IMR-90 (cell line): ENCODE measurements around the gene RPTOR. TPM values are rescaled to one million over a fixed set of nuclear protein-coding genes. Genes with fewer than 3 reads are reported as not detected.

Experiments
- ATAC-seq: fragments of 200-7000 bp; cut with Tn5 transposase; 2 replicates; pipeline ENCODE4 v1.9.1; 2020; ENCODE audit warnings: low read depth, mild to moderate bottlenecking, moderate library complexity
- BruUV-seq: library from RNA; stranded (reverse); fragments of 400-500 nt; replicated peaks from 2 replicates; lab custom pipeline; 2021; lab: Mats Ljungman, UMichigan
- CTCF ChIA-PET: fragments of 300-600 bp; formaldehyde crosslinking; extraction: SDS; loops from one replicate; lab custom pipeline; 2021; ENCODE audit warnings: antibody characterized with exemption; lab: Yijun Ruan, JAX
- POLR2A ChIA-PET: fragments of 300-600 bp; sonication (Branson Sonifier 250); formaldehyde crosslinking; loops from one replicate; lab custom pipeline; 2022; ENCODE audit warnings: antibody characterized with exemption; ENCODE audit not compliant: unreplicated experiment; lab: Charles Lee
- DNase-seq: peaks from one replicate; pipeline ENCODE4 v3.0.0; 2013
- H2AFZ ChIP-seq: replicated peaks from 2 replicates; pipeline ENCODE3; 2013; ENCODE audit warnings: low read length, mild to moderate bottlenecking; ENCODE audit not compliant: poor library complexity
- H2AK5ac ChIP-seq: 2 replicates; pipeline ENCODE4 v1.6.1; 2013; ENCODE audit warnings: low read depth, low read length, inconsistent platforms
- H2AK9ac ChIP-seq: replicated peaks from 2 replicates; pipeline ENCODE3; 2013; ENCODE audit warnings: mild to moderate bottlenecking, low read depth, low read length, moderate library complexity; ENCODE audit not compliant: poor library complexity
- H2BK120ac ChIP-seq: 2 replicates; pipeline ENCODE4 v1.6.1; 2013; ENCODE audit warnings: low read depth, low read length, inconsistent platforms
- H2BK15ac ChIP-seq: 3 replicates; pipeline ENCODE4 v1.6.1; 2013; ENCODE audit warnings: low read depth, low read length, inconsistent platforms
- H2BK20ac ChIP-seq: 2 replicates; pipeline ENCODE4 v1.6.1; 2013; ENCODE audit warnings: low read depth, mild to moderate bottlenecking, inconsistent platforms, low read length, moderate library complexity
- H2BK5ac ChIP-seq: 2 replicates; pipeline ENCODE4 v1.6.1; 2013; ENCODE audit warnings: mild to moderate bottlenecking, low read depth, low read length, inconsistent platforms; ENCODE audit not compliant: poor library complexity, severe bottlenecking
- H3K14ac ChIP-seq: replicated peaks from 2 replicates; pipeline ENCODE4 v1.6.1; 2013; ENCODE audit warnings: low read depth, low read length, inconsistent platforms
- H3K18ac ChIP-seq: 2 replicates; pipeline ENCODE4 v1.6.1; 2013; ENCODE audit warnings: low read depth, low read length, control low read depth
- H3K23ac ChIP-seq: 2 replicates; pipeline ENCODE4 v1.6.1; 2013; ENCODE audit warnings: low read depth, low read length, inconsistent platforms
- H3K27ac ChIP-seq: 2 replicates; pipeline ENCODE4 v1.5.1; 2013; ENCODE audit warnings: mild to moderate bottlenecking, control low read depth, low read length; ENCODE audit not compliant: insufficient read depth
- H3K27me3 ChIP-seq: 2 replicates; pipeline ENCODE4 v1.6.1; 2013; ENCODE audit warnings: low read length; ENCODE audit not compliant: control insufficient read depth, insufficient read depth
- H3K36me3 ChIP-seq: 2 replicates; pipeline ENCODE4 v1.6.1; 2013; ENCODE audit warnings: low read length, mixed read lengths; ENCODE audit not compliant: control insufficient read depth, insufficient read depth
- H3K4ac ChIP-seq: 2 replicates; pipeline ENCODE4 v1.6.1; 2013; ENCODE audit warnings: low read depth, low read length, inconsistent platforms
- H3K4me1 ChIP-seq: 2 replicates; pipeline ENCODE4 v1.6.1; 2013; ENCODE audit warnings: low read length, mixed read lengths; ENCODE audit not compliant: control insufficient read depth, insufficient read depth
- H3K4me2 ChIP-seq: 2 replicates; pipeline ENCODE4 v1.6.1; 2013; ENCODE audit warnings: low read depth, mild to moderate bottlenecking, control low read depth, low read length, moderate library complexity
- H3K4me3 ChIP-seq: 2 replicates; pipeline ENCODE4 v1.5.1; 2013; ENCODE audit warnings: low read depth, mild to moderate bottlenecking, control low read depth, low read length, moderate library complexity; ENCODE audit not compliant: insufficient read depth
- H3K56ac ChIP-seq: 2 replicates; pipeline ENCODE4 v1.6.1; 2013; ENCODE audit warnings: low read length, inconsistent platforms; ENCODE audit not compliant: insufficient read depth; ENCODE audit errors: extremely low read depth
- H3K79me1 ChIP-seq, 2 experiments: 2 replicates each; pipeline ENCODE4 v1.6.1; 2013; ENCODE audit warnings: low read length in 2 of 2, inconsistent platforms in 1 of 2, low read depth in 1 of 2
- H3K9ac ChIP-seq: 2 replicates; pipeline ENCODE4 v1.6.1; 2013; ENCODE audit warnings: low read depth, low read length, control low read depth
- H3K9me1 ChIP-seq: 2 replicates; pipeline ENCODE4 v1.6.1; 2013; ENCODE audit warnings: low read length, inconsistent platforms; ENCODE audit not compliant: insufficient read depth
- H3K9me3 ChIP-seq: 2 replicates; pipeline ENCODE4 v1.6.1; 2013; ENCODE audit warnings: low read length; ENCODE audit not compliant: control insufficient read depth, insufficient read depth
- H4K20me1 ChIP-seq: 2 replicates; pipeline ENCODE4 v1.6.1; 2013; ENCODE audit warnings: low read length, inconsistent platforms; ENCODE audit not compliant: insufficient read depth
- H4K5ac ChIP-seq: 2 replicates; pipeline ENCODE4 v1.6.1; 2013; ENCODE audit warnings: mild to moderate bottlenecking, low read depth, low read length, control low read depth
- H4K8ac ChIP-seq, 2 experiments: 2 replicates each; pipeline ENCODE4 v1.6.1; 2013; ENCODE audit warnings: low read depth in 2 of 2, low read length in 2 of 2, control low read depth in 1 of 2, inconsistent platforms in 1 of 2
- H4K91ac ChIP-seq: 2 replicates; pipeline ENCODE4 v1.6.1; 2013; ENCODE audit warnings: low read depth, low read length, inconsistent platforms; ENCODE audit not compliant: insufficient read depth
- BHLHE40 ChIP-seq: fragments of 150-350 bp; IDR thresholded peaks from 2 replicates; pipeline ENCODE4 v1.6.1; 2016; ENCODE audit warnings: mild to moderate bottlenecking, low read depth, low read length
- CEBPB ChIP-seq: IDR thresholded peaks from 2 replicates; pipeline ENCODE4 v1.6.1; 2012; ENCODE audit warnings: low read depth, low read length, improper control_type of control experiment
- CHD1 ChIP-seq: IDR thresholded peaks from 2 replicates; pipeline ENCODE4 v1.6.1; 2012; ENCODE audit warnings: low read depth, low read length, improper control_type of control experiment
- CTCF ChIP-seq: conservative IDR thresholded peaks from 2 replicates; pipeline ENCODE4 v1.5.1; 2012; ENCODE audit warnings: mild to moderate bottlenecking, low read depth, low read length, improper control_type of control experiment
- ELK1 ChIP-seq: fragments of 150-350 bp; IDR thresholded peaks from 2 replicates; pipeline ENCODE4 v1.6.1; 2016; ENCODE audit warnings: low read depth, mild to moderate bottlenecking, low read length, moderate library complexity, borderline replicate concordance
- FOS ChIP-seq: fragments of 150-350 bp; IDR thresholded peaks from 2 replicates; pipeline ENCODE4 v1.6.1; 2016; ENCODE audit warnings: low read depth, low read length
- MAFK ChIP-seq: IDR thresholded peaks from 2 replicates; pipeline ENCODE4 v1.6.1; 2012; ENCODE audit warnings: low read depth, low read length, improper control_type of control experiment
- MAZ ChIP-seq: IDR thresholded peaks from 2 replicates; pipeline ENCODE4 v1.6.1; 2012; ENCODE audit warnings: low read depth, mild to moderate bottlenecking, low read length, improper control_type of control experiment, moderate library complexity, borderline replicate concordance
- MXI1 ChIP-seq: IDR thresholded peaks from 2 replicates; pipeline ENCODE4 v1.6.1; 2012; ENCODE audit warnings: low read depth, mild to moderate bottlenecking, low read length, moderate library complexity, borderline replicate concordance
- NFE2L2 ChIP-seq: fragments of 150-350 bp; IDR thresholded peaks from 2 replicates; pipeline ENCODE4 v1.6.1; 2016; ENCODE audit warnings: low read depth, mild to moderate bottlenecking, low read length
- POLR2A ChIP-seq: IDR thresholded peaks from 2 replicates; pipeline ENCODE4 v1.6.1; 2012; ENCODE audit warnings: mild to moderate bottlenecking, low read depth, low read length
- RAD21 ChIP-seq: IDR thresholded peaks from 2 replicates; pipeline ENCODE4 v1.6.1; 2012; ENCODE audit warnings: low read length, improper control_type of control experiment
- RCOR1 ChIP-seq: IDR thresholded peaks from 2 replicates; pipeline ENCODE4 v1.6.1; 2012; ENCODE audit warnings: mild to moderate bottlenecking, low read length, improper control_type of control experiment; ENCODE audit not compliant: insufficient replicate concordance
- RFX5 ChIP-seq: IDR thresholded peaks from 2 replicates; pipeline ENCODE4 v1.8.0; 2012; ENCODE audit warnings: low read depth, mild to moderate bottlenecking, low read length, moderate library complexity
- SMC3 ChIP-seq: fragments of 150-350 bp; IDR thresholded peaks from 2 replicates; pipeline ENCODE4 v1.6.1; 2016; ENCODE audit warnings: low read depth, mild to moderate bottlenecking, antibody characterized with exemption, low read length, moderate library complexity
- USF2 ChIP-seq: fragments of 150-350 bp; IDR thresholded peaks from 2 replicates; pipeline ENCODE4 v1.6.1; 2017; ENCODE audit warnings: mild to moderate bottlenecking, antibody characterized with exemption, low read length, low read depth
- WGBS, 2 experiments: methylation state at CpG; one replicate each; pipeline versions ENCODE4 v1.1.5 to v1.1.7; 2013; ENCODE audit warnings: missing lambda C conversion rate in 2 of 2; ENCODE audit not compliant: insufficient read length in 1 of 2; ENCODE audit errors: extremely low coverage in 2 of 2; 5-methylcytosine and 5-hydroxymethylcytosine counted together
- dilution Hi-C: fragments of 300-500 bp; cut with HindIII; formaldehyde crosslinking; loops from one replicate; pipeline ENCODE4 v1.14.3; 2018; ENCODE audit warnings: low sequenced_read_pairs; ENCODE audit not compliant: unreplicated experiment
- in situ Hi-C: fragments of 300-500 bp; cut with MboI; formaldehyde crosslinking; loops from 3 replicates; pipeline ENCODE4 v1.14.3; 2019; ENCODE audit warnings: low sequenced_read_pairs, inconsistent platforms, mixed read lengths
- intact Hi-C: fragments of 100-400 bp; cut with micrococcal nuclease; formaldehyde crosslinking; loops from 2 replicates; pipeline ENCODE4 v1.10.0; 2022
- polyA plus RNA-seq, 3 experiments: library from polyadenylated mRNA; depleted of rRNA; stranded (reverse); fragments of >200 nt; gene quantifications; 2 replicates each; pipeline ENCODE4 v1.2.3, GENCODE V29; 2012; ENCODE audit warnings: low replicate concordance in 1 of 3
- total RNA-seq: library from RNA; depleted of rRNA; stranded (reverse); fragments of >200 nt; gene quantifications from 2 replicates; pipeline ENCODE4 v1.2.3, GENCODE V29; 2012

The RPTOR gene
- total and polyA plus RNA-seq, 2 of the 4 experiments (the other 2 are of a cell fraction), result 10.8 to 14.7 TPM

GRCh38 chr17:80861418-80861815 is 316.8 kb downstream of the RPTOR start:
- H4K5ac ChIP-seq, result peak overlapping the region; percentile 71; the same call in 1 of the 2 replicates
- H3K23ac ChIP-seq, result no peak overlapping the region
- ChIA-PET POLR2A (no interaction called here), CTCF (no interaction called here)
- ATAC-seq (no peak), DNase-seq (no peak)
- no peak overlapping the region for H3K4me2 ChIP-seq
- peaks cover 5% of the 10 kb centered on the region; the same call in 1 of the 2 replicates for H3K36me3 ChIP-seq
- BruUV-seq, result no TSS peak
- H3K18ac ChIP-seq, result no peak overlapping the region
- no peak overlapping the region for H2AK9ac ChIP-seq
- H3K14ac ChIP-seq, result 0 out of 2 replicates have a peak overlapping the region, but pooled peaks have one; percentile 3
- peak overlapping the region; percentile 100 for H2BK120ac ChIP-seq
- no peaks in the 10 kb centered on the region for H4K20me1 ChIP-seq
- dilution Hi-C loops (no loop called here), intact Hi-C loops (no loop called here), in situ Hi-C loops (no loop called here)
- H3K9me1 ChIP-seq, result peaks cover 40% of the 10 kb centered on the region
- H2AFZ ChIP-seq, result no peak overlapping the region
- no peak overlapping the region for H3K9ac ChIP-seq
- no peaks in the 10 kb centered on the region for H3K9me3 ChIP-seq
- H2BK15ac ChIP-seq, result peak overlapping the region; percentile 25; the same call in 2 of the 3 replicates
- no peak overlapping the region for H3K27ac ChIP-seq
- H4K8ac ChIP-seq, result peak overlapping the region; percentile 54 to 99
- WGBS, 2 experiments, result 83% methylated on average over 3 of the region's 11 CpGs; no CpG with 5 or more reads in 1 of the 2 experiments
- H3K27me3 ChIP-seq, result no peaks in the 10 kb centered on the region
- peaks cover 30% of the 10 kb centered on the region for H3K4me1 ChIP-seq
- peak overlapping the region; percentile 100 for H2AK5ac ChIP-seq
- H3K4ac ChIP-seq, result peak overlapping the region; percentile 100
- H2BK20ac ChIP-seq, result peak overlapping the region; percentile 100
- no peak overlapping the region for H2BK5ac ChIP-seq
- TF ChIP-seq POLR2A, result no peak
- no peak for TF ChIP-seq MAZ
- TF ChIP-seq CTCF, result no peak
- no peak for TF ChIP-seq FOS
- no peak for TF ChIP-seq ELK1
- TF ChIP-seq RAD21, result no peak
- TF ChIP-seq SMC3, result no peak
- TF ChIP-seq RFX5, result no peak
- TF ChIP-seq BHLHE40, result no peak
- TF ChIP-seq USF2, result no peak
- no peak for TF ChIP-seq NFE2L2
- no peak for TF ChIP-seq RCOR1
- no peak for TF ChIP-seq MAFK
- no peak for TF ChIP-seq CEBPB
- no peak for TF ChIP-seq CHD1
- TF ChIP-seq MXI1, result no peak
- H4K91ac ChIP-seq, result peak overlapping the region; percentile 100
- no peak overlapping the region for H3K56ac ChIP-seq
- peaks cover 12 to 47% of the 10 kb centered on the region in 2 experiments for H3K79me1 ChIP-seq
- no peak overlapping the region for H3K4me3 ChIP-seq
